Measurements from ENCODE around the gene GORASP1.

GRCh38 chr3:39118931-39119660 lies 11.7 kb upstream of the GORASP1 start:
- TF ChIP-seq CTCF (IDR thresholded peaks at IDR 0.05; ENCODE audit: poor library complexity, severe bottlenecking) (no peak), POLR2AphosphoS5 (IDR thresholded peaks at IDR 0.05) (no peak), EZH2 (IDR thresholded peaks at IDR 0.05; ENCODE audit: borderline replicate concordance, insufficient read depth, low read length, poor library complexity, severe bottlenecking) (no peak), EP300 (conservative IDR thresholded peaks at IDR 0.05; ENCODE audit: poor library complexity, severe bottlenecking) (no peak), TAF1 (IDR thresholded peaks at IDR 0.05; ENCODE audit: low read depth) (no peak), MXI1 (conservative IDR thresholded peaks at IDR 0.05; ENCODE audit: poor library complexity, severe bottlenecking) (no peak), REST (IDR thresholded peaks at IDR 0.05; ENCODE audit: borderline replicate concordance) (no peak)
